Activated T-cell treated with anti-CD3 and anti-CD28 coated beads, Interleukin-2, amount 50 U/mL, for 1 hour (primary cell): ENCODE measurements around the gene JDP2.

Experiments used
- DNase-seq: peaks from one replicate; pipeline ENCODE4 v3.0.0-alpha.2; 2020

JDP2 gene

GRCh38 chr14:75411214-75411540 is 16.6 kb upstream of the JDP2 start:
- no peak for DNase-seq

DNA sequence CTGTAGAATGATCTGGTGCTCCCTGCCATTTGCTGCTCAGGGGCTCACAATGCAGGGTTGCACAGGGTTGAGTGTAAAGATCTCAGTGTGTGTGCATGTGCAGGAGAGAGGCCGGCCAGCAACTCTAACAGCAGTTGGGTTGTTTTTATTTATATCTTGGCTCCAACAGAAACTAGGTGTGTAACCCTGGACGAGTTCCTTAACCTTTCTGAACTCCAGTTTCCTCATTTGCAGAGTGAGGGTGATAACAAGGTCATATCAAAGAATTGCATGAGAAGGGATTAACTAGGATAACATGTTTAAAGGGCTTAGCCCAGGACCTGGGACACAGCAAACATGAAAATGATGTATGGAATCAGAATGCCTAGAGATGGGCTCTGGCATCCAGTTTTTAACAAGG is 14.8 kb upstream of the JDP2 start:
- no peak for DNase-seq

DNA sequence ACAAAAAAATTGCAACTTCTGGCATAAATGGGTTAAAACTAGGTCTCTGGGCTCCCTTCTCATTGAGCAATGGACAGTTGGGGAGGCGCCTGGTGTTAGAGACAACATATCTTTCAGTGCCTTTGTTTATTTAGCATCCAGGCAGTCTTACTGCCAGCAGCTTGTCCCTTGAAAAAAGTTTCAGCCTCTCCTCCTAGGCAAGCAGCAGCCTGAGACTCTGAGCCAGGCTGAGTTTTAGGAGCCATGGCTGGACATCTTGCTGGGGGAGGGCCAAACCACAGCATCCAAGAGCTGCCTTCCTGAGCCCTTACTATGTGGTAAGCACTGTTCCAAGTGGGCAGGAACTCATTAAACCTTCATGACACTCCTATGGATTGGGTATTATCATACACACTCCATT is 10.1 kb upstream of the JDP2 start:
- DNase-seq: no peak

GRCh38 chr14:75418850-75419768 is 8.7 kb upstream of the JDP2 start:
- DNase-seq: no peak

DNA sequence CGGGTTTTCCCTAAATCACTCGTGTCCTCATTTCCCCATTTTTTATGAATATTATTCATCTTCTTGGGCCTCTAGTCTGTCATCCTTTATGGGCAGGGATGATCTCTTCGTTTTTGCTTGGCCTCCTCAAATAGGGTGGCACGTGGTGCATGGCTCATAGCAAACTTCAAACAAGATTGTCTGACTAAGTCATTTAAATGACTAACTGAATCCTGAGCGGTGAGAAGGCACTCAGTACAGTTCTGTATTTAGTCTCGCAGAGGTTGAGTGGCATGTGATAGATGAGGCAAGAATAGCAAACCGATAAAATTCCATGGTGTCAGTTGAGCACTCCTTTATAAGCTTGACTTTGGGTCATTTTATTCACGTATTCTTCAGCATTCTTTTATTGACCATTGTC is 5.7 kb upstream of the JDP2 start:
- DNase-seq: no peak

DNA sequence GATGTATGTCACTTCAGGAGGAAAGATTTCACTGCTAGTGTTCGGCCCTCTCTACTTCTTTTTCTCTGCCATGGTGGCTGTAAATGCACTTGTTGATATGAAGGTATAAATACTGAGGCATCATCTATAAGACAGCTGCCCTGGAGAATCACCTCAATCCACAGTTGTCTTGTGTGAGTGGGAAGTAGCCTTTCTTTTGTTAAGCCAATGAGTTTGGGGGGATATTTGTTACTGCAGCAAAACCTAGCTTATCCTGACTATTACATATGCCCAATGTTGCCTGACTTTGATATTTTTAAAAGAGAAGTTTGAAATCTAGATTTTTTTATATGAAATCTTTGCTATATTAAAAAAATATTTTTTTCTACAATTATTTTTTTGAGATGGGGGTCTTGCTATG is 3.3 kb upstream of the JDP2 start:
- DNase-seq: no peak

DNA sequence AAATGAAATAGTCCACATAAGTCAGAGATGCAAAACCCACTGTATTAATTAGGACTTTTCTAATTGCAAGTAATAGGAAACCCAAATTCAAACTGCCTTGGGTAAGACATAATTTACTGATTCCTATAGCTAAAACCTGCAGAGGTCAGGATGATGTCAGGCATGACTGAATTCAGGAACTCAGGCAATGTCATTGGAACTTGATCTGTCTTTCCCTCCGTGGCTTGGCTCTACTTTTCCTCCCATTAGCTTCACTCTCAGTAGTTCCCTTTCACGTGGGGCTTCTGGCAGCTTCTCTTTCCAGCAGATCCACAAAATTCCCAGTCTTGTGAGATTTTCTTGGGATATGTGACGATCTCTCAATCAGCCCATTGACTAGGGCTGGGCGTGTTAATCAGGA is 2.4 kb upstream of the JDP2 start:
- no peak for DNase-seq

GRCh38 chr14:75426332-75427125 is 1.3 kb upstream of the JDP2 start:
- no peak for DNase-seq

DNA sequence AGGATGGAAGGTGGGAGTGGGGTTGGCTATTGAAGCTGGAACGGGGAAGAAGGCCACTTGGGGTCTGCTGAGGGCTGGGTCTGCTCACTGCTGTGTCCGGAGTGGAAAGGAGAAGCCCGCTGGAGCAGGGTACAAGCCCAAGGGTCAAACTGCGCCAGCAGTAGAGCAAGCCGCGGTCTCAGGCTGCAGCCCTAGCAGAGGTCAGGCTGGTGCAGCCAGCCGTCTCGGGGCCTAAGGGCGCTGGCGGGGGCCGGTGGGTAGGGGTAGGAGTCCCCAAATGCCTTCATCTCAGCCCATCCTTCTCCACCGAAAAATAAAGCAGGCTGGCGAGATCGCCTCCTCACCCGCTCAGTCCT is 718 bp upstream of the JDP2 start:
- DNase-seq: no peak

DNA sequence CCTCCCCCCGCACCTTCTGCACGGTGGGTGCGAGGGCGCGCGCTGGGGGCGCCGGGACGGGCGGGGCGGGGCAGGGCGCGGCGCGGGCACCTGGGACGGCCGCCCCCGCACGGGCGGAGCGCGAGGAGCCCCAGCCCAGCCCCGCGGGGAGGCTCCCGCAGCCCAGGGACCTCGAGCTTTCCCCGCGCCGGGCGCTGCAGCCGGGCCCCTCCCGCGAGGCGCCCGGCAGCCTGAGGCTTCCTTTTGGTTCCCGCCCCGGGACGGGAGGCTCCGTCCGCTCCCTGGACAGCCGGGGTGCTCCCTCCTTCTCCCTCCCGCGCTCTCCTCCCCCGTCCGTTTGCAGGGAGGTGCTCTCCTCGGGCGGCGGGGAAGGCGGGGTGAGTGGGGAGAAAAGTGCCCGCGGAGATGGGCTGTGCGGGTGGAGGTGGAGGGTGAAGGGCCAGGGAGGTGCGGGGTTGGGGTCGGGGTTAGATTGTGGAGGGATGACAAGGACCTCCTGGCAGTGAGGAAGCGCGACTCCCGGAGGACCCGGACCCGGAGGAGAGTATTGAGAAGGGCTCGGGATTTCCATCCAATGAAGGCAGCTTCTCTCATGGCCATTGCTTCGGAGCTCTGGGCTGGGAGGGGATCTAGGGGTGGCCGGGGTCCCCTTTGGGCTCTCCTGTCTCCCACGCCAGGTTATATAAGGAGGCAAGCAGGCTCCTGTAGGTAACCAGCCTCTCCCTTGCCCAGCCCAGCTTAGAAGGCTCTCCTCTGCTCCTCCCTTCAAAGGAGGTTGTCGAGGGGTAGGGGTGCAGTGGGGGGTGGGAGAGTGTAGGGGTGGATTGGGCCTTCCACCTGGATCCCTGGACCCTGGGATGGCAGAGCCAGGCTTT is 645 bp downstream of the JDP2 start:
- DNase-seq: peak; percentile 30

- DNase-seq: no peak
Observed at GRCh38 chr14:75429562-75429961, 1.7 kb downstream of the JDP2 start.

DNA sequence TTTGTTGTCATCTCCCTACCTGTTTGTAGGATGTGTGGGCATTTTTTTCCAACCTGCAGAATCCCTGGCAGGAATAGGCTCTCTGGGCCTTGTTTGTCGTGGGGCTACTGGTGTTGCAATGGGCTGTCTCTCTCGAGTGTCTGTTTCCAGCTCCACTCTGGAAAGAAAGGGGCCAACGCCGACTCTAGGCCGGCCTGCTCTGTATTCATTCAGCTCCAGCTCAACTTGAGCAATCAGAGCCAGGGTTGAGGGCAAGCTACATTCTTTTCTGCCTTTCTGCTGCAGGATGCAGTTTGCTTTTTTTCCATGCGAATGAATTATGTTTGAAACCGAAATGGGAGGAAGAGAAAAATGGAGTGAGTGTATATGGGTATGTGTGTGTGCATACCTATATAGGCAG is 2.3 kb downstream of the JDP2 start:
- no peak for DNase-seq

DNA sequence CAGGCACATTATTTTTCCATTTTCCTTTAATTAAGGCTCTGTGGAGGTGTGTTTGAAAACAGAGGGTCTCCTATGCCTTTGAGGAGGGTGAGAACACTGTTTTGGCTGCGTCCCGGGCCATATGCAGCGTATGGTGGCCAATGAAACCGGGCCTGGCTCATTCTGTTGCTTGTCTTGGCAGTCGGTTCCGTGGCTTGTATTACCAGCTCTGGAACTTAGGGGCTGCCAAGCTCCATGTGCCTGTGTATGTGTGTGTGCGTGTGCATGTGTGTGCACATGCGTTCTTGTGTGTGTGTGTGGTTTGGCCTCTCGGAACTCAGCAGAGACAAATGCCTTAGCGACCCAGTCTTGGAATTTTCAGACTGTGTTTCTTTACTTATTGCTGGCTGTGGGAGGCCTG is 2.7 kb downstream of the JDP2 start:
- DNase-seq: no peak

- DNase-seq: no peak
Observed at GRCh38 chr14:75430976-75431375, 3.2 kb downstream of the JDP2 start.

DNA sequence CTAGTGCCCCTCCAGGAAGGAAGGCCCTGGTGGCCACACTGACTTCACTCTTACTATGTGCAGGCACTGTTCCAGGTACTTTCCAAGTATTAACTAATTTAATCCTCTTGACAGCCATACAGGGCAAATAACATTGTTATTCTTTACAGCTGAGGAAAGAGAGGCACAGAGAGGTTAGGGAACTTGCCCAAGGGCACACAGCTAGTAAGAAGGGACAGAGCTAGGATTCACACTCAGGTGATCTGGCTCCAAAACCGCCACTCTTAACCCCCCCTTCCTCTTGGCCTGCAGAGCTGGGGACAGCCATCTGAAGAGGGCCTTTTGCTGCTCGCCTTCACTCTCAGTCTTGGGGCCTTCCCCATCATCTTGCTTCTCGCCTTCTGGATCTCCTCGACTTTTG is 4.0 kb downstream of the JDP2 start:
- no peak for DNase-seq

- DNase-seq: no peak
Observed at GRCh38 chr14:75432411-75432810, 4.6 kb downstream of the JDP2 start.

DNA sequence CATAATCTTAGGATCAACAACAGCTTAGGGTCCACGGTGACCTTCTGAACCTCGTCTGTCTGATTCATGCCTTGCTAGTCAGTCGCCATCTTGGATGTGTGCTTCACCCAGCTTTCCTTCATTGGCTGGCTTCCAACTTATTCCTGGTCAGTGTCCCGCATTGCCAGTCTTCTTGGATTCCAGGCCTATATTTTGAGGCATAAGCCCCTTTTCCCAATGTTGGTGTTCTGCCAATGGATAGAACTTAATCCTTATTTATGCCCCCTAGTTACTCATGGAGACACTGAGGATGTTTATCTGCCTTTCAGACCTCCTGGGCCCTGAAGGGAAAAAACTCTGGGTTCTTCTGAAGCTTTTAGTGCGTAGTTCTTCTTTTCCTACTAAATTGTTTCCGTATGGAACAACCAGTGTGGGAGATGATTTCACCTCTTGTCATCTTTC is 5.8 kb downstream of the JDP2 start:
- no peak for DNase-seq

DNA sequence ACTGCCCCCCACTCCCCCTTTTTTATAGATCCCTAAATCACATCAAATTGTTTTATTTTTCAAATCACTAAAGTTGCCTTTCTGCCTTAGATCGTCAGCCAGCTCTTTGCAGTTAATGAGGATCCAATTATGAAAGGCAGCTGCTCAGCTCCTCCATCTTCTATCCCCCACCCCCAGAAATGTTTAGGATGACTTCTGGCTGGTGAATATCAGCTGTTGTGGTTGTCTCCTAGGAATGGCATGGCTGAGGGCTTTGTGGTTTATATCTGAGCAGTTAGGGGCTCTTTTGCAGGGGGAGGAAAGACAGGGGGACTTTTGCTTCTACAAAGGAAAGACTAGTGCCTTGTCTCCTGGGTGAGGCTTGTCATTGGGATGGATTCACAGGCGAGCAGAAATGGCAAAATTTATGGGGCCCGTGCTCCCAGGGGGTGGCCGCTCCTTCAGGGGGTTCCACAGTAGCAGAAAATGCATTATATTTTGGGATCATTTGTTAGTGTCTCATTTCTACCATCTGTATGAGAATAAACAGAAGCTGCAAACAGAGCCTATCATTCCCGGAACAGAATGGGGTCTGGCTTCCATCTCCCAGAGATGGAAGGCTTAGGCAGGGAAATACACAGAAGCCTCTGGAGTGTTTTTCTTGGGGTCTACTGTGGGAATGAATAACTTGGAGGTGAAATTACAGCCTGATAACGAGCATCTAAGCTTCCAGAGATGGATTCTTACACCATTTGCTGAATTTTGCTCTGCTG is 6.5 kb downstream of the JDP2 start:
- no peak for DNase-seq

- DNase-seq: no peak
Observed at GRCh38 chr14:75434890-75435248, 7.0 kb downstream of the JDP2 start.

DNA sequence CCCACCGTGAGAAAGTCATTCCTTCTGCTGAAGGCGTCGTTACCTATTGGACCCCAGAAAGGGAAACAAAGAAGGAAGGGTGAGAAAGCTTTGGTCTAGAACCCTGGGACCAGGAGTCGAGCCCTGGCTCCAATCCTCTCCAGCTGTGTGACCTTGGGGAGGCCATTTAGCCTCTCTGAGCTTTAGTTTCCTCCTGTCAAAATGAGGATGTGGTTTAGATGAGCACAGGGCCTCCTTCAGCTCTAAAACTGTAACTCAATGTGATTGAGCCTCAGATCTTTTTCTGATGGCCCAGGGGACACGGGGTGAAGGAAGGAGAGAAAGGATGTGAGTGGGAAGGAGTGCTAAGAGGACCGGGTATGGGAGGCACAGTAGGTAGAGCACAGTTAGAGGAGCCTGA is 7.7 kb downstream of the JDP2 start:
- DNase-seq: no peak

DNA sequence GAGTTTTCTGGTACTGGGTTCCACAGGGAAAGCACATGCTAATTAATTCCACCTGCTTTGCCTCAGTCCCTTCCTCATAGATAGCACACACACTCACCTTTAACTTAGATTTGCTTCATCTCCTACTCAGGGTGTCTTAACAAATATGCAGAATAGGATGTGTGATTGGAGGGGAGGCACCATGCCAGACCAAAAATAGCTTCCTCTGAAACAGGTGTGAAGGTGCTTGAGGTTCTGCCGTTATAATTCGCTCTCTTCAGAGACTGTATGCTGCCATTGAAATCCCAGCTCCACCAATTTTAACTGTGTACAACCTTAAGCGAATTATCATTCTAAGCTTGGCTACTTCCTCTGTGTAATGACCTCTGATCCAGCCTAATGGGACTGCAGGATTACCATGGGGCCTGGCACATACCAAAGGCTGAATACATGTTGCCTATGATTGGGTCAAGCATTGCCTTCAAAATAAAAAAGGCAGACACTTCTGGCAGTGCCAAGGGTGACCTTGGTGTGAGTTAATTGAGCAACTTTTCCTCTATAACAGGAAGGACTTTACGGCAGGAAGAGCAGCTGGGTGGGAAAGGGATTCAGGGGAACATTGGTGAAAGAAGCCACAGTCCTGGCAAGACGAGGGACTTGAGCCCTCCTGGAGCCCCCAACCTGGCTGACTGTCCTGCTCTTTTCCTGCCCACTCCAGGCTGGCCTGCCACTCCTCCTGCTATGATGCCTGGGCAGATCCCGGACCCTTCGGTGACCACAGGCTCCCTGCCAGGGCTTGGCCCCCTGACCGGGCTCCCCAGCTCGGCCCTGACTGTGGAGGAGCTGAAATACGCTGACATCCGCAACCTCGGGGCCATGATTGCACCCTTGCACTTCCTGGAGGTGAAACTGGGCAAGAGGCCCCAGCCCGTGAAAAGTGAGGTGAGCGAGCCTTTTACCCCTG is 9.7 kb downstream of the JDP2 start:
- DNase-seq: no peak
